ENCODE data around the gene ABHD17A. TPM values are rescaled to one million over a fixed set of nuclear protein-coding genes. Genes with fewer than 3 reads are reported as not detected.

The ABHD17A gene
- total and polyA plus RNA-seq, 7 donors, result 60.7 to 97.1 (median 86.6) TPM

DNA sequence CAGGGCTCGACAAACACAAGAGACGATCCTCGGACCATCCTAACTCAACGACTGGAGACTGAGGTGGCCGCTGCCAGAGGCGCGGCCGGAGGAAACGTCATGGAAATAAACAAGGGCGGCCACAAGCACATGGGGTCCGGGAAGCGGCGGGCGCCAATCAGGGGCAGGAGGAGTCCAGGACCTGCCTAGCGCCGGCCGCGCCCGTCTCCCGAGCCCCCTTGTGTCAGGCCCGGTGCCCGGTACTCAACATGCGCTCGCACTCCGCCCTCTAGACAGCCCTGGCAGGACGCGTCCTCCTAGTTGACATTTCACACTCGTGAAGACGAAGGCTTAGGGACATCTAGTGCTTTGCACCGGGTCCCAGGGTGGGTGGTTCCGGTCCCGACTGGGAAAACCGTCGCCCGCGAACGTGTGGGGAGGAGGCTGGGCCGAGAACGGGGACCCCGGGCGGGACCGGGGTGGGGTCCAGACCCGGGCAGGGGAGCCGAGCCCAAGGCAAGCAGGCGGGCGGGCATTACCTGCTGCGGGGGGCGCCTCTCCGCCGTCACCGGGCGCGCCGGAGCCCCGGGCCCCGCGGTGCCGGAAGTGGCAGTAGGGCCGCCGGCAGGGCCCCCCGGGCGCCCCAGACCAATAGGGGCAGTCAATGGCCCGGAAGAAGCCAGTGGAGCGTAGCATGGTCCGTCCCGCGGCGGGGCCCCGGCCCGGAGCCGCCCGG, 37.5 kb downstream of the ABHD17A start:
- Histone ChIP-seq H3K4me1 (peaks cover 0 to 68% (median 59%) of the 10 kb centered on the region in 4 donors), H3K27ac (peak overlapping the region; percentile 95 to 98 (median 97)), H3K27me3 (peaks cover 4 to 15% (median 10%) of the 10 kb centered on the region in 3 donors), H3K9me3 (no peaks in the 10 kb centered on the region), H3K36me3 (no peaks in the 10 kb centered on the region), H3K4me3 (peak overlapping the region; percentile 92 to 100 (median 100))
- WGBS, 2 donors, result 0 to 1% methylated on average over 72 of the region's 72 CpGs
- intact Hi-C loops (cut with DNase I), result no loop called here
- TF ChIP-seq EP300 (IDR thresholded peaks at IDR 0.05), result no peak
- TF ChIP-seq, protein P1, sequence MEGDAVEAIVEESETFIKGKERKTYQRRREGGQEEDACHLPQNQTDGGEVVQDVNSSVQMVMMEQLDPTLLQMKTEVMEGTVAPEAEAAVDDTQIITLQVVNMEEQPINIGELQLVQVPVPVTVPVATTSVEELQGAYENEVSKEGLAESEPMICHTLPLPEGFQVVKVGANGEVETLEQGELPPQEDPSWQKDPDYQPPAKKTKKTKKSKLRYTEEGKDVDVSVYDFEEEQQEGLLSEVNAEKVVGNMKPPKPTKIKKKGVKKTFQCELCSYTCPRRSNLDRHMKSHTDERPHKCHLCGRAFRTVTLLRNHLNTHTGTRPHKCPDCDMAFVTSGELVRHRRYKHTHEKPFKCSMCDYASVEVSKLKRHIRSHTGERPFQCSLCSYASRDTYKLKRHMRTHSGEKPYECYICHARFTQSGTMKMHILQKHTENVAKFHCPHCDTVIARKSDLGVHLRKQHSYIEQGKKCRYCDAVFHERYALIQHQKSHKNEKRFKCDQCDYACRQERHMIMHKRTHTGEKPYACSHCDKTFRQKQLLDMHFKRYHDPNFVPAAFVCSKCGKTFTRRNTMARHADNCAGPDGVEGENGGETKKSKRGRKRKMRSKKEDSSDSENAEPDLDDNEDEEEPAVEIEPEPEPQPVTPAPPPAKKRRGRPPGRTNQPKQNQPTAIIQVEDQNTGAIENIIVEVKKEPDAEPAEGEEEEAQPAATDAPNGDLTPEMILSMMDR (IDR thresholded peaks at IDR 0.05), result no peak
- no peak for DNase-seq

DNA sequence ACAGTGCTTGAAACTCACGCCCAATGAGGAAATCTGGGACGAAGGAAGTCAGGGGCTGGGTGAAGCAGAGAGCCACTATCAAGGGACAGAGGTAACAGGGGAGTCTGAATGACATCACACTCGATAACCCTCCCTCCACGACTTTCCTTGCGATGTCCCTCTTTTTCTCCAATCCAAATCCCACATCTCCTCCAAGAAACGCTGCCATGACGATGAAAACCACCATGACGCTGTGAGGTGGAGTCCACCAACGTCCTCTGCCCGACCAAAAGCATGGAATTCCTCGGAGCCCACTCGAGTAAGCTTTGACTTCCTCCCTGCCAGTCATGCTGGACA, 38.0 kb downstream of the ABHD17A start:
- no peaks in the 10 kb centered on the region for H3K9me3 ChIP-seq
- peak overlapping the region; percentile 95 to 98 (median 97) for H3K27ac ChIP-seq
- no peaks in the 10 kb centered on the region for H3K36me3 ChIP-seq
- TF ChIP-seq POLR2AphosphoS5 (IDR thresholded peaks at IDR 0.05) (no peak), EP300 (IDR thresholded peaks at IDR 0.05) (no peak), POLR2A (IDR thresholded peaks at IDR 0.05) (no peak)
- TF ChIP-seq, protein P1 (IDR thresholded peaks at IDR 0.05), result no peak
- DNase-seq, result no peak
- H3K4me3 ChIP-seq, result peak overlapping the region; percentile 92 to 100 (median 100)
- intact Hi-C loops (cut with DNase I), result no loop called here
- WGBS, 2 donors, result 2 to 7% methylated on average over 12 of the region's 12 CpGs
- H3K4me1 ChIP-seq, result peaks cover 0 to 67% (median 63%) of the 10 kb centered on the region in 4 donors
- H3K27me3 ChIP-seq, result peaks cover 4 to 11% (median 10%) of the 10 kb centered on the region in 3 donors

DNA sequence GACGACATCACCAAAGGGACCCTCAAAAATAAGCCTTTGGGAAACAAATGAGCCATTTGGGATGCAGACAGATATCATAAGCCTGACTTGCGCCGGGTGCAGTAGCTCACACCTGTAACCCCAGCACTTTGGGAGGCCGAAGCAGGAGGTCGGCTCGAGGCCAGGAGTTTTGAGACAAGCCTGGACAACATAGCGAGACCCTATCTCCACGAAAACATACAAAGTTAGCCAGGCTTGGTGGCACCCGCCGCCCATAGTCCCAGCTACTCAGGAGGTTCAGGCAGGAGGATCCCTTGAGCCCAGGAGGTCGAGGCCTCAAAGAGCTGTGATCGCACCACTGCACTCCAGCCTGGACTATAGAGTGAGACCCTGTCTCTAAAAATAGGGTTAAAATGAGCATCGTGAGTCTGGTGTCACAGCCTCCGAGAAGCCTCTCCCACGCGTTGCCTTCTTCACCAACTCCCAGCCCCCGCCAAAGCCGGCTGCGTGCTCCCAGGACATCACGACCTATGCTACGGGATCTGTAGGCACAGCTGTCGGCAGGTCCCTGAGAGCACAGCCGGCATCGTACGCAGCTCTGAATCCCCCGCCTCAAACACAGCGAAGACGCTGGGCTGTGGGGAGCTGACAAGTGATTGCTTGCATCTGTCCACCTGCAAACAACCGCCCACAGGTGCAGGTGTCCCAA, 38.6 kb downstream of the ABHD17A start:
- Histone ChIP-seq H3K27me3 (peaks cover under 1 to 6% (median 5%) of the 10 kb centered on the region in 3 donors), H3K4me3 (peak overlapping the region in 3 of 4 donors; percentile 100)

DNA sequence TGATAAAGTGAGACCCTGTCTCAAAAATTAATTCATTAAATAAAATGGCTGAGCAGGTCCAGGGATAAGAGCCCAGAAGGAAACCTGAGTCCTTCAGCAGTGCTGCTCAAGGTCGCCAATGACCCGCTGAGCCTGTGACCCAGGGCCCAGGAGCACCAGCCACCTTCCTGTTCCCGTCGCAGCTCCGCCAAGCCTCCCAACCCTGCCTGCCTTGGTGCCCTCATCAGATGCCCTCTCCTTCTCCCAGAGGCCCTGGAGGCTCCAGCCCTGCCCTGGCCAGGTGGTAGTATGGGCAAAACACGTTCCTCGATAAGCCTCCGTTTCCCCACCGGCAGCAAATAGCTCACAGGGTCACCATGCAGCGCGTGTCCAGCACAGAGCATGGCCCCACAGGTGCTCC, 39.7 kb downstream of the ABHD17A start:
- no peaks in the 10 kb centered on the region for H3K9me3 ChIP-seq
- intact Hi-C loops (cut with DNase I), result no loop called here
- H3K4me3 ChIP-seq, result no peak overlapping the region
- no peak for DNase-seq
- no peak overlapping the region for H3K27ac ChIP-seq
- TF ChIP-seq EP300 (IDR thresholded peaks at IDR 0.05) (no peak), POLR2AphosphoS5 (IDR thresholded peaks at IDR 0.05) (no peak), POLR2A (IDR thresholded peaks at IDR 0.05) (no peak)
- TF ChIP-seq, protein P1 (IDR thresholded peaks at IDR 0.05), result no peak
- H3K27me3 ChIP-seq, result no peaks in the 10 kb centered on the region
- H3K4me1 ChIP-seq, result peaks cover 0 to 72% (median 65%) of the 10 kb centered on the region in 4 donors
- WGBS, 2 donors, result 91 to 92% methylated on average over 11 of the region's 11 CpGs
- no peaks in the 10 kb centered on the region for H3K36me3 ChIP-seq

More for the DNA sequence above, 38.6 kb downstream of the ABHD17A start:
- H3K4me1 ChIP-seq, result peaks cover 0 to 67% (median 60%) of the 10 kb centered on the region in 4 donors
- no peaks in the 10 kb centered on the region for H3K36me3 ChIP-seq
- 79 to 86% methylated on average over 29 of the region's 29 CpGs for WGBS, 2 donors
- no peak for DNase-seq
- TF ChIP-seq POLR2A (IDR thresholded peaks at IDR 0.05) (no peak), EP300 (IDR thresholded peaks at IDR 0.05) (no peak), POLR2AphosphoS5 (IDR thresholded peaks at IDR 0.05) (no peak)
- TF ChIP-seq, protein P1 (IDR thresholded peaks at IDR 0.05), result no peak
- intact Hi-C loops (cut with DNase I), result no loop called here
- H3K27ac ChIP-seq, result no peak overlapping the region
- no peaks in the 10 kb centered on the region for H3K9me3 ChIP-seq
